Right lung (tissue), 5 donors: ENCODE results near the gene BEAN1. TPM values are rescaled to one million over a fixed set of nuclear protein-coding genes. Genes with fewer than 3 reads are reported as not detected.
A peak's percentile ranks its signal among the peaks of the same experiment; 100 is the strongest.

ENCODE experiments used
- DNase-seq, 2 donors: peaks; one replicate each; pipeline ENCODE4 v3.0.0-alpha.2; 2013
- polyA plus RNA-seq, 5 donors: library from polyadenylated mRNA; unstranded; fragments of 120-200 nt; gene quantifications; one replicate each; pipeline versions ENCODE4 v1.2.1 to v1.2.3, GENCODE V29; 2013; ENCODE audit warnings: inconsistent platforms in 1 of 5, low replicate concordance in 1 of 5; ENCODE audit not compliant: insufficient read length in 5 of 5, insufficient read depth in 1 of 5

BEAN1 gene
- polyA plus RNA-seq, 5 donors = 9.0 to 12.7 (median 10.6) TPM

DNA sequence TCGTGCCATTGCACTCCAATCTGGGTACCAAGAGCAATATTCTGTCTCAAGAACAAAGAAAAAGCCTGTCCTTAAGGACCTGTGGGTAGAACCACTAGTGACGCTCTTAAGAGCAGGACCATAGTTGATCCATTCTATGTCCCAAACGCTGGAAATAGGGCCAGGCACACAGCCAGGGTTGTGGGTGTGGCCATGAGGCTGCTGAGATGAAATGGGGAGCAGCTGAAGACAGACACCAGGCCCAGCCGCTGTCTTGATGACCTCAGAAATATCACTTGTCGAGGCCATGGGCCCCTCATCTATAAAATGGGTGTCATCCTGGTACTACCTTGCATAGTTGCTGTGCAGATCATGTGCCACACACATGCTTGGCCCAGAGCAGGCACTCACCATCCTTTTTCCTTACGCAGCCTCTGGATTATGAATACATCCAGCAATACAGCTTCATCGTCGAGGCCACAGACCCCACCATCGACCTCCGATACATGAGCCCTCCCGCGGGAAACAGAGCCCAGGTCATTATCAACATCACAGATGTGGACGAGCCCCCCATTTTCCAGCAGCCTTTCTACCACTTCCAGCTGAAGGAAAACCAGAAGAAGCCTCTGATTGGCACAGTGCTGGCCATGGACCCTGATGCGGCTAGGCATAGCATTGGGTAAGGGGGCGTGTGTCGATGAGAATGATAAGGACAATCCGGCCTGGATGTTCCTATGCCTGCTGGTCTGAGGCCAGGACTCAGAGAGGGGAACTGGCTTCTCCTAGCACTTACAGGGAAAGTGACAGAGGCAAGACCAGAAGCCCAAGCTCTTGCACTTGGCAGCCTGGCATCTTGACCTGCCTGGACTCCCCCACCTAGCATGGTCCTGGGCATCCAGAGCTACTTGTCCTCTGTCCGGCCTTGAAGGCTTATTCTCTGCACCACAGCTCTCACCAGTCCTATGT is 35.1 kb upstream of the BEAN1 start:
- no peak for DNase-seq

DNA sequence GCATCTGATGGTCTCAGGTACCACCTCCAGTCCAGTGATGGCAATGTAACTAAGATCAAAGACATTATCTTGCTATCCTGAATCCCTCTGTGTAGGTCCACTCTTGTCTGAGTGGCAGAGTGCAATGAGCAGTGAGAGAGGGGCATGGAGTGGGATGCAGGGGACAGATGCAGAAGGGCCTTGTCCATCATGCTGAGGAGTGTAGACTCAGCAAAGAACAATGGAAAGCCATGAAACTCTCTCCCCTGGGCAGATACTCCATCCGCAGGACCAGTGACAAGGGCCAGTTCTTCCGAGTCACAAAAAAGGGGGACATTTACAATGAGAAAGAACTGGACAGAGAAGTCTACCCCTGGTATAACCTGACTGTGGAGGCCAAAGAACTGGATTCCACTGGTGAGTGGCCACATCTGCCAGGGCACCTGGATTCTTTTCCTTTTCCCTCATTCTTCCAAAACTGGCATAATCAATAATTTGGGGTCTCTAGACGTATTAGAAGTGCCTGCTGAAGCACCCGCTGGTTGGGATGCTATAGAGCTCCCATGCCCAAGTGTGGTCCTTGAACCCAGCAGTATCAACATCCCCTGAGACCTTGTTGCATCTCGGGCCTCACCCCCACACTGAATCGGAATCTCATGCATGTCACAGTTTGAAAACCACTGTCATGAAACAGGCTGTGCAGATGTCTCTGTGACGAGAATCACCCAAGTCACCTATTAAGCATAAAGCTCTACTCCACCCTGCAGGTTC is 31.1 kb upstream of the BEAN1 start:
- no peak for DNase-seq

DNA sequence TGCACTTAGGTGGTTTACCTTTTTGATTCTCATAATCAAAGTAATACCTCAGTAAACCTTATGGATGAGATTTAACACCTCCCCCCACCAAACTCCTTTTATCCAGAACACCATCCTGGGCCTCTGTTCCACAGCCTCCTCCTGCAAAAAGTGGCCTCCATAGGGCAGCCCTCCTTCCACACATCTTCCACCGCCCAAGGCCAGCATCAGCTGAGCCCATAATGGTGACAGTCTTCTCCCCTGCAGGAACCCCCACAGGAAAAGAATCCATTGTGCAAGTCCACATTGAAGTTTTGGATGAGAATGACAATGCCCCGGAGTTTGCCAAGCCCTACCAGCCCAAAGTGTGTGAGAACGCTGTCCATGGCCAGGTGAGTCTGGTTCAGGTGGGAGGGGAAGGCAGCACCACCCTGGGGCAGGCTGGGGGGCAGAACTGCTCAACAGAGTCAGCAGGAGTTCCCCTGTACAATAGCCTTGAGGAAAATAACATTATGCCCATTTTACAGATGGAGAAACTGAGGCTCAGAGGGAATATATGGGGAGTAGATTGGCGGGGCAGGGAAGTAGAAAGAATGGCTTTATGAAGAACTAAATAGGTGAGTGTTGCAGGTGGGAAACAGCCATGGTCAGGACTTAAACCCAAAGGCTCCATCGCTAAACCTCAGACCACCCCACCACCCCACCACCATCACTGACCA is 29.2 kb upstream of the BEAN1 start:
- DNase-seq = no peak

DNA sequence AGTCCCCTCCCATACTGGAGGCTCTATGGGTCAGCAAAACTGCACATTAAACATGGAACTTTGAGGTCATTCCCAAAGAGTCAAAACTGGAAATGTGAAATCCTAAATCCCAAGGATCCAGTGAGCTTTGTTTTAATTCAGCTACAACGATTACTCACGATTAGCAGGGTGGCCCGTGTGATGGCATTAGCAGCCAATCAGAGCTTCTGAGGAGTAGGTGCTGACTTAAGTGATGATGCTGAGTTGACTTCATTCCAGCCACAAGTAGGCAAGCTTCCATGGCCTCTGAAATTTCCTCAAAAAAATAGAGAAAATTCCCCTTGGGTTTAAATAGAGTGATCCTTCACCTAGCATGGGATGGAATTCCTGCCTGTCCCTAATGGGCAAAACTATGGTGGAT is 28.1 kb upstream of the BEAN1 start:
- no peak for DNase-seq

DNA sequence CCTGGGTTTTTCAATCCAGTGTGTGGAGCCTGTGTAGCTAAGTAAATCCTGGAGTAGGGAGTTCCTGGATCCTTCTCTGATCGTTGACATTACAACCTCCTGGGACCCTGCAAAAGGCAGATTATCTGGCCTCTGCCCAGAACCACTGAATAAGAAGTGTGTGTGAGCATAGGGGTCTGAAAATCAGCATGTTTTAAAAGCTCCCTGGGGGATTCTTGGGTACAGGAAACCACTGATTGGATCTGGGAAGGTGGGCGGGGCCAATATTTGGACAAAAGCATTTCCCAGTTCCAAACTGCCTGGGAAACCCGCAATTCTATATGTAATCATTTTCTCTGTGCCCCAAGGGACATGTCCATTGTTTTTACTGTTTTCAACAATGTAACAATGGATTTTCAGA is 27.2 kb upstream of the BEAN1 start:
- DNase-seq = no peak

DNA sequence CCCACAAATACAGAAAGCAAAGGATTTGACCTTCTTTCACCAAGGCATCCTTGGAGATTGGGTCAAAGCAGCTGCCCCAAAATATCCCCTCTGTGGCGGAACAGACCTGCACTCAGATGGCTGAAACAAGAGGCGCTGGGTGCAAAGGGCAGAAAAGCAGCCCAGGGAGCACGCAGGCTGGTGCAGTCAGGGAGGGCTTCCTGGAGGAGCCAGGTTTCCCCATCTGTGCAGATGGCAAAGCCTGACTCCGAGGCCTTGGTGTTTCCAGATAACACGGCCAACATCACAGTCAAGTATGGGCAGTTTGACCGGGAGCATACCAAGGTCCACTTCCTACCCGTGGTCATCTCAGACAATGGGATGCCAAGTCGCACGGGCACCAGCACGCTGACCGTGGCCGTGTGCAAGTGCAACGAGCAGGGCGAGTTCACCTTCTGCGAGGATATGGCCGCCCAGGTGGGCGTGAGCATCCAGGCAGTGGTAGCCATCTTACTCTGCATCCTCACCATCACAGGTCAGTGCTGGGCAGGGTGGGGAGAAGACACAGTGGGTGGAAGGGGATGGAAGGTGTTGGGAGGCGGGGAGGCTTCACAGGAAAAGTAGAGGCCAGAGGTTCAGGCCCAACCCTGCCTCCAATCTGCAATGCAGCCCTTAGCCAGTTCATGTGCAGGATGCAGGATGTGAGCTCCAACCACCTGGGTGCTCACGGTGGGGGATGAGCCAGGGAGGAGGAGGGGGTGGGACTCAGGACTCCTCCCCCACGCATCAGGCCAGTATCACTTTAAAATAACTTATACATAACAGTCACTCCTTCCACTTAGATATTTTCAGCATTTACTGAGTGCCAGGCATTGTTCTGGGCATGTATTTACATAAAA is 26.4 kb upstream of the BEAN1 start:
- DNase-seq = no peak

DNA sequence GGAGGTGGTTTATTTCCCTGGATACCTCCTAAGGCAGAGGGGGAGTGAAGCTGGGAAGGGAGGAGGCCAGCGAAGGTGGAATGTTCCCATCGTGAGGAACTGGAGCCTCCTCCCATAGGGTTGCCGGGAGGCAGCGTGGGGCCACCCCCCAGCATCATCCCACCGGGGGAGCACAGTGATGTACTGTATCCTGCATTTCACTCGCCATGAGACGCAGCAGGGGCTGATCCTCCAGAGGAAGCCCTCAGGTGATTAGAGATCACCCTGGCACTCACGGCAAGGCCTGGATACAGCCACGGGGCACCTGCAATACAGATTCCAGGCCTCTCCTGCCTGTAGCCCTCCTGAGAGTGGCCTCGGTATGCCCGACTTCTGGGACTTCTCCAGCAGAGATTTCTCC is 25.5 kb upstream of the BEAN1 start:
- no peak for DNase-seq

DNA sequence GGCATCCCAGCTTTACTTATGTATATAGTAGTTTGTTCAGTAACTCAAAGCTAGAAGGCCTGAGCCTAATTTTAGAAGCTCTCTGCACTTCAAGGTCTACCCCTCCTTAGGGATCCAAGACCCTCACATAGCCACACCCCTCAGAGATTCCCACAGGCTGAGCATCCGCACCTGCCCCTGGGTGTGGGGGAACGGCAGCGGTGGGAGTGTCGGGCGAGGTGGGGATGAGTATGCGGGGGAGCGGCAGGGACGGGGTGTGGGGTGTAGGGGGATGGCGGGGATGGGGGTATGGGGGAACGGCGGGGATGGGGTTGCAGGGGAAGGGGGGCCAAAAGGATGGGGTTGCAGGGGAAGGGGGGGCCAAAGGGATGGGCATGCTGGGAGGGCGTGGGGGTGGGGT is 24.9 kb upstream of the BEAN1 start:
- no peak for DNase-seq

DNA sequence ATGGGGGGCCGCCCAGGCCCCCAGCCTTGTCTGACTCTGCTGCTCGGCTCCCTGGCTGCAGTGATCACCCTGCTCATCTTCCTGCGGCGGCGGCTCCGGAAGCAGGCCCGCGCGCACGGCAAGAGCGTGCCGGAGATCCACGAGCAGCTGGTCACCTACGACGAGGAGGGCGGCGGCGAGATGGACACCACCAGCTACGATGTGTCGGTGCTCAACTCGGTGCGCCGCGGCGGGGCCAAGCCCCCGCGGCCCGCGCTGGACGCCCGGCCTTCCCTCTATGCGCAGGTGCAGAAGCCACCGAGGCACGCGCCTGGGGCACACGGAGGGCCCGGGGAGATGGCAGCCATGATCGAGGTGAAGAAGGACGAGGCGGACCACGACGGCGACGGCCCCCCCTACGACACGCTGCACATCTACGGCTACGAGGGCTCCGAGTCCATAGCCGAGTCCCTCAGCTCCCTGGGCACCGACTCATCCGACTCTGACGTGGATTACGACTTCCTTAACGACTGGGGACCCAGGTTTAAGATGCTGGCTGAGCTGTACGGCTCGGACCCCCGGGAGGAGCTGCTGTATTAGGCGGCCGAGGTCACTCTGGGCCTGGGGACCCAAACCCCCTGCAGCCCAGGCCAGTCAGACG is 24.4 kb upstream of the BEAN1 start:
- DNase-seq = no peak

DNA sequence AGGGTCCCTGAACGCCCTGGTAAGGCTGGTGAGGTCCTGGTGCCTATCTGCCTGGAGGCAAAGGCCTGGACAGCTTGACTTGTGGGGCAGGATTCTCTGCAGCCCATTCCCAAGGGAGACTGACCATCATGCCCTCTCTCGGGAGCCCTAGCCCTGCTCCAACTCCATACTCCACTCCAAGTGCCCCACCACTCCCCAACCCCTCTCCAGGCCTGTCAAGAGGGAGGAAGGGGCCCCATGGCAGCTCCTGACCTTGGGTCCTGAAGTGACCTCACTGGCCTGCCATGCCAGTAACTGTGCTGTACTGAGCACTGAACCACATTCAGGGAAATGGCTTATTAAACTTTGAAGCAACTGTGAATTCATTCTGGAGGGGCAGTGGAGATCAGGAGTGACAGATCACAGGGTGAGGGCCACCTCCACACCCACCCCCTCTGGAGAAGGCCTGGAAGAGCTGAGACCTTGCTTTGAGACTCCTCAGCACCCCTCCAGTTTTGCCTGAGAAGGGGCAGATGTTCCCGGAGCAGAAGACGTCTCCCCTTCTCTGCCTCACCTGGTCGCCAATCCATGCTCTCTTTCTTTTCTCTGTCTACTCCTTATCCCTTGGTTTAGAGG is 23.5 kb upstream of the BEAN1 start:
- no peak for DNase-seq

DNA sequence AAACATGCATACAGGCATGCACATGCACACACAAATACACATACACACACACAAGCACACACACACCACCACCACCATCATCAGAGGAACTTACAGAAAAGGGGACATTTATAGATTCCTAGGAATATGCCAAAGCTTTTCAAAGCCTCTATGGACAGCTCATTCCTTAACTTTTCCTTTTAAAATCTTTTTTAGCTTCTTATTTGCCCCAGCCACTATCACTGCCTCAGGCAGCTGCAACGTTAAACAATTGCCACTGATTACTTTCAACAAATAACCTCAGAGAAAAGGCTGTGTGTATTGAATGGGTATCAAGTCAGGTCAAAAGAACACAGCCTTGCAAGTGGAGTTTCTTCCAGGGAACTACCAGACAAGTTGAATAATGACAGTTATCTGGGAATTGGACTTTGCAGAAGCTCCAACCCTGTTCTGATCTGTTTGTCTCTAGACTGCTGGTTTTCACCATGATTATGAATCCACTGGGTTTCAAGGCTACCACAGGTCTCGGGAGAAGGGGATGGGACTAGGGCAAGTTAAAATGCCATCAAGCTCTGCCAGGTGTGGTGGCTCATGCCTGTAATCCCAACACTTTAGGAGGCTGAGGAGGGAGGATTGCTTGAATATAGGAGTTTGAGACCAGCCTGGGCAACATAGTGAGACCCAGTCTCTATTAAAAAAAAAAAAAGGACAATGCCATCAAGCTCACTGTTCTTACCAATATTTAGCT is 21.9 kb upstream of the BEAN1 start:
- no peak for DNase-seq

DNA sequence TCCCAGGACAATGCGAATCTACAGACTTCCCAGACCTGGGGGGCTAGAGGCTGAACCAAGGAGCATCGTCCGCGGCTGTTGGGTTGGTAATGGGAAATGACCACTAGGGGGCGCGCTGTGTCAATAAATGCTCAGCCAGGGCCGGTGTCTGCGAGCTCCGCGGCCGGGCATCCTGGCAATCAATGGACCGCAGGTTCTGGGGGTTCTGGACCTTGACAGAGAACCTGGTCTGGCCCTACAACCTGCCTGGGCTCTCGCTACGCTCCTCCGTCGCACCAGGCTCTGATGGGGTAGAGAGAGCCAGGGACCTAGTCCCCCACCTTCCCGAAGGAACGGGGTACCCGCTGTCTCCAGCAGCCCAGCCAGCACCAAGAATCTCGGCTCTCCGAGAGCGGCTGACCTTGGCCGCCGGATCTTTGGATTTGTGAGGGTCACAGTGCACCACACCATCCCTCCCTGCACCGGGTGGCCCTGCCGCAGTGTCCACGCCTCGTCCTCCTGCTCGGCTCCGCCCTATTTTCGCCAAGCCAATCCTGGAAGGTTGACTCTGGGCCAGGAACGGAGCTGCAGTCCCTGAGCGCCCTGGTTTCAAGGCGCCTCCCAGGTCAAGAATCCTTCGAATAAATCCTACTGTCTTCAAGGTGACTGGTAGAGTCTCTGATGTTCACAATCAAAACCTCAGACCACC is 20.4 kb upstream of the BEAN1 start:
- DNase-seq = peak; percentile 68 to 82

DNA sequence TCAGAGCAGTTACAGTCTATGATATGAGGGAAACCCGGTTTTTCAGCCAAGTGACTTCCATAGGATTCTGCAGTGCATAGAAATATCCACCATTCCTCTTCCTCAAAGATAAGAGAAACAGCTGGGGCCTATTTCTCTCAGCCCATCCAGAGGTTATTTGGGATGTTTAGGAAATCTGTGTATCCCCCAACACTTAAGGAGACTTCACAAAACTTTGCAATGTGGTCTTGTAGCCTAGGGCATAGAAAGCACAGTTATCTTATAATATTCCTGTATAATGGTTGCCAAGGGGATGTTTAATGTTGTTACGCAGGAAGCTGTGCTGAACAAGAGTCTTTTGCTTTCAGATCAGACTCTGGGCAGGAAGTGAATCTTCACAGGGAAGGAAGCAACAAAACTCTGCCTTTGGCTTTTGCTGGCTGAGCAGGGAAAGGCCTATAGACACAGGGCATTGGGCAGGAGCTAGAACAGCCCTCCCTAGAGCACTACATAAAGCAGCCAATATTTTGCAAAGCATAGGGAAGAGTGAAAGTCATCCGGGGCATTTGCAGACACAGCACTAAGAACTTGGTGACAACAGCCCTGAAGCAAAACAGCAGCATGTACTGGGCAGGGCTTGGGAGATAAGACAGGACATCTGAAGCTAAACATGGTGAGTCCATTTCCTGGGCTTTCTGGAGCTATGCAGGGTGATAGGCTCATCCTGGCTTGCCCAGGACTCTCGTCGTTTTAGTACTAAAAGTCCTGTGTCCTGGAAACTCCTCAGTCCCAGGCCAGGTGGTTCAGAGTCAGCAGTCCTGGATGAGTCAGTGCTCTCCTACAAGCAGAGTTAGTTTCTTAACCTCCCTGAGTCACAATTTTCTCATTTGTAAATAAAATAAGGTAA is 18.7 kb upstream of the BEAN1 start:
- peak; percentile 88 to 93 for DNase-seq

DNA sequence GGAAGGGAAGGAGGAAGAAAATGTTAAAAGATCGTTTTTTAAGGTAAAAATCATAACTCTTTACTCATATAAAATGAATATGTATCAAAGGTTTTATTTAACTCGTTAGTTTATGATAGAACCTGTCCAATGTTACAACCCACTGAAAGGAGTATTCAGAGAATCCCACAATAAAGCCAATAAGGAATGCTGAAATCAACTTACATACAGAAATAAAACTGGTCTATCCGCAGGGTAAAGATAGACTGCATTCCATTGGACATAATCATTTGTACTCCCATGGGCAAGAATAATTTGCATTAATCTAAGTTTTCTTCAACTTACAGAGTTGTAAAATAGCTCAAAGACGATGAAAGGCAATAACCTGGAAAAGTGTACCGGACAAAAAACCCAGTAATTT is 17.9 kb upstream of the BEAN1 start:
- DNase-seq = no peak

DNA sequence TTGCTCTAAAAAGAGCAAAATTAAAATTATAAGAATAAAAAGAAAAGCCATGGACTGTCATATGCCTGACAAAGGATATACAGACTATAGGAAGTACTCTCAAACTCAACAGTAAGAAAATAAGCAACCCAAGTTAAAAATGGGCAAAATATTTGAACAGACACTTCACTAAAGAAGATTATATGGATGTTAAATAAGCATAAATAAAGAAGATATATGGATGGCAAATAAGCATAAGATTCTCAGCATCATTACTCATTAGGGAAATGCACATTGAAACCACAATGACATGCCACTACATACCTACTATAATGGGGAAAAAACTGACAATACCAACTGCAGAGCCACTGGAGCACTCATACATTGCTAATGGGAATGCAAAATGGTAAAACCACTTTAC is 14.9 kb upstream of the BEAN1 start:
- DNase-seq = no peak

DNA sequence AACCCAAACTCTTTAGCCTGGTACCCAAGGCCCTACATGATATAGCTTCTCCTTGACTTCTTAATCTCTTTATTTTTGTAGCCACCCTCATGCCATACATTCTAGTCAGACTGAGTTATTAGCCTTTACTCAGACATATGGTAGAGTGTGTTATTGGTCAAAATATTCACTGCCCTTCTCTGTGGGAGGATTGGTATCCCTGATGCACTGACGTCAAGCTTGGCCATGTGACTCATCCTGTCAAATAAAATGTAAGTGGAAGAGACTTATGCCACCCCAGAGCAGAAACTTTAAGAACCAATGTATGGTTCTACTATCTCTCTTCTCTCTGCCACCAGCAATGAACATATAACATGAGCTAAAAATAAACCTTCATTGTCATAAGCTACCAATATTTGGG is 12.2 kb upstream of the BEAN1 start:
- DNase-seq = no peak

DNA sequence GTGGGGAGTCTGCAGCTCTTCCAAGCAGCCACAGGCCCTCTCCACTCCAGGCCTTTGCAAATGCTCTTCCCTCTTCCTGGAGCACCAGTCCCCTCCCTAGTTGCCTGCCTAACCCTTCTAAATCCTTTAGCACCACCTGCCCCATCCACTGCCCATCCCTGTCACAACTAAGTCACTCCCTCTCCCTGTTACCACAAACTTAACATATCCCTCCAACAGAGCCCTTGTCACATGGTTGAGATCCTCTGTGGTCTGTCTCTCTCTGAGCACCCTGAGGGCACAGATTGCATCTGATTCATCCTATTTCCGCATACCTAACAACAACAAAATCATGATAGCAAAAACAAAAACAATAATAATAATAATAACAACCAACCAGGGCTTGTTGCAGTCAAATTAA is 11.0 kb upstream of the BEAN1 start:
- no peak for DNase-seq
